GM18870 (cell line): Measurements from ENCODE around the gene MMS19.
"Not testable (repeated sequence)": the region's sequence is repeated elsewhere in the genome, so short reads cannot be mapped to it uniquely, and the experiment has no call there.

ENCODE experiments used
- ATAC-seq: cut with Tn5 transposase; IDR thresholded peaks from one replicate; pipeline ENCODE4 v1.9.1; 2021; ENCODE audit warnings: moderate library complexity; ENCODE audit not compliant: unreplicated experiment

The MMS19 gene

DNA sequence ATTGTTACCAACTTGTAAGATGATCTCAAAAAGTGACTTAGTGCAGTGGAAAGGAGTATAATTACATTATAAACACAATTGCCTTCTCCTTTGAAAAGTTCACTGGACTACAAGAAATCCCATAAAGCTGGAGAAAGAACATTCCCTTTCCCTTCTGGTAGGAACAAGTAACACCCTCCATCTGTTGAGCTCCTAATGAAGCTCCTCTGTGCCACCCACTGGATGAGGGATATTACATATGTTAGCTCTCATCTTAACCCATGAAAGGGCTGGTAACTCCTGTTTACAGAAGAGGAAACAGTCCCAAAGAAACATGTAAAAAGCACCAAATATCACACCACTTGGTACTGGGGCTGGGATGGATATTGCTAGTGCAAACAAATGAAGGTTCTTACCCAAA lies 64.2 kb downstream of the MMS19 start:
- ATAC-seq = no peak

DNA sequence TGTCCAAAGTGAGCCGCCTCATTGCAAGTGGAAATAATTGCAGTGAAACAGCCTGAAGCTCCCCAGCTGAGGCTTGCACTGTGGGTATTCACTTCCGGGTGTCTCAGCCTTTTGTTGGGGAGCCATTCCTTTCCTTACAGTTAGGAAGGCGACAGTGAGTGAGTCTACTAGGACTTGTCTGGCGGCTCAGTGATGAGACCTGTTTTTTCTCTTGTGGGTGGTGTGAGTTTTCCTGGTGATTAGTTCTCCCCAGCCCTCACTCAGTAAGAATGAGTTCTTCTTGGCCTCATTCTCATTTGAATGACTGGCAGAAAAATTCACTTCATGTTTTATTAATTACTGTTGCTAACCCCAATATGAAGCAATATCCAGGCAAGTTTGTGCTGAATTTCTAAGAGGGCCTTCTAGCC lies 69.6 kb downstream of the MMS19 start:
- no peak for ATAC-seq

DNA sequence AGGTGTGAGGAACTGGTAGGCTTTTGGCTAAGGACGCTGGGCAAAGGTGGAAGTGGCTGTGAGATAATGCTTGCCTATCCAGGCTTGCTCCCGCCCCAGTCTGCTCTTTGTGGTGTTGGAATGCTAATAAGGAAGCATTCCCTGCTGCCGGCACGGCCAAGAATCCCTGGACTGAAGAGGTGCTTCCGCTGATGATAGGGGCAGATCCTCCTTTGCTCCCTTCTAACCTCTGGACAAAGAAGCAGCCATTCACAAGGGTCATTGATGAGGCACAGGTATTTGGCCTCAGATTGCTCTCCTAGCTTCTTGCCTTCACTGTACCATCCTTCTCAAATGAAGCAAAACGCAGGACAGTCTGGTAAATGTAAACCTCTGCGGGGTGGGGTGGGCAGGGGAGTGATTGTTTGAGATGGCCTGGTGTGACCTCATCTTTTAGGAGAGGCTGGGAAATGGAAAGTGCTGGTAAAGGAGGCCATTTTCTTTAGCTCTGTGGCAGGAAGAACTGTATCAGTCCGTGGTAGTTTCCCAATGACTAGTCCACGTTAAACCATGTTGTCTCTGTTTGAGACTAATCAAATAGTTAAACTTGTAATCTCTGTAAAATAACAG lies 70.5 kb downstream of the MMS19 start:
- ATAC-seq = no peak

DNA sequence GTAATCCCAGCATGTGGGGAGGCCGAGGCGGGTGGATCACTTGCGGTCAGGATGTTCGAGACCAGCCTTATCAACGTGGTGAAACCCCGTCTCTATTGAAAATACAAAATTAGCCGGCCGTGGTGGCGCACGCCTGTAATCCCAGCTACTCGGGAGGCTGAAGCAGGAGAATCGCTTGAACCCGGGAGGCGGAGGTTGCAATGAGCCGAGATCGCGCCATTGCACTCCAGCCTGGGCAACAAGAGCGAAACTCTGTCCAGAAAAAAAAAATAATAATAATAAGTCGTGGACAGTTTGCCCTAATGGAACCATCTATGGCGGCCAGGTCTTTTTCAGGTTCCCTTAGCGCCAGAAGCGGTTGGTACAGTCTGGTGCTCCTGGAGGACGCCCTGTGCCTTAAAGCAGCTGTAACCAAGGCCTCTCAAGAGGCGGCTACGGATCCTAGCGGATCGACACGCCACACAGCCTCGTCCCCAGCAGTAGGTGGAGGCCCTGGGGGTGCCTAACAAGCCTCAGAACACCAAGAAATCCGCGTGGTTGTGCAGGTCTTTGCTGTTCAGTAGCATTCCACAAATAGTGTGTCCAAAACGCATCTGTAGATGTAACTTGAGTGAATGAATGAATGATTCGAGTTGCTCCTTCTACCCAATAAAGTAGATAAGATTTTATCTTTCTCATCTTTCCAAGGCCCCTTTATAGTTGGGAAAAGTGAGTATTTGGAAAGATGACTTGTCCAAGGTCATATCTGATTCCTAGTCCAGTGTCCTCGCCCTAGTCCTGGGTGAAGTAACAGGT lies 71.2 kb downstream of the MMS19 start:
- ATAC-seq = no peak

DNA sequence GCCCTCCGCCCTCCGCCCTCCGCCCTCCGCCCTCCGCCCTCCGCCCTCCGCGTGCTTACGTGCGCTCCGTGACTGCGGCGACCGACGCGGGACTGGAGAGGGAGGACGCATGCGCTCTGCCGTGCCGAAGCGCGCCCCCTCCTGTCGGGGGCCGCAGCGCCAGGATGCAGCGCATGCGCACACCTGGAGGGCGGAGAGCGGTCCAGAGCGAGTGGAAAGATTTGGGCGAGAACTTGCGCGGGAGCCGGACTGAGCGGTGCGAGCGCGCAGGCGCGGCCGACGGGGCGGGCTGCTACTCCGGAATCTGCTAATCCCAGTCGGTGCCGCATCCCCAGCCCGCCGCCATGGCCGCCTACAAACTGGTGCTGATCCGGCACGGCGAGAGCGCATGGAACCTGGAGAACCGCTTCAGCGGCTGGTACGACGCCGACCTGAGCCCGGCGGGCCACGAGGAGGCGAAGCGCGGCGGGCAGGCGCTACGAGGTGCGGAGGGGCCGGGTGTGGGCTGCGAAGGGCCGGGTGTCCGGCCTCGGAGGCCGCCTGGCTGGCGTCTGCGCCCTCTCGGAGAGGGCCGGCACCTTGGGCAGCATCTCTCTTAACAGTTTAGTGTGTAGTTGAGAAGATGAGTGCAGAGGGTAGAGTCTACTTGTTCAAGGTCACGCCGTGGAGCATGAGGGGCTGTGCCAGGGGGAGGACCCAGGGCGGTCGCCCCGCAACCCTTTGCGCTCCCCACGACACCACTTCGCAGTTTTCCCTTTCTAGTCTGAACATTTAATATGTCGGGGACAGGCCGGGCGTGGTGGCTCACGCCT lies 72.1 kb downstream of the MMS19 start, which contains the start of gene PGAM1:
Gene PGAM1 (plus strand): TSS at position 228 of the 812 bp plus-strand sequence. CDS start 117 bp downstream, at position 345.
- ATAC-seq = peak; percentile 70

DNA sequence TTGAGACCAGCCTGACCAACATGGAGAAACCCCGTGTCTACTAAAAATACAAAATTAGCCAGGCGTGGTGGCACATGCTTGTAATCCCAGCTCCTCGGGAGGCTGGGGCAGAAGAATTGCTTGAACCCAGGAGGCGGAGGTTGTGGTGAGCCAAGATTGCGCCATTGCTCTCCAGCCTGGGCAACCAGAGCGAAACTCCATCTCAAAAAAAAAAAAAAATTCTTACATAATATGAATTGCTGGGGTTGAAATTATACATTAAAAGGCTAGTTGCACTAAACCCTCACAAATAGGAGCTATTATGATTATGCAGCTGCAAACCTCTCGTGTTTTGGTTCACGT lies 74.5 kb downstream of the MMS19 start:
- not testable (repeated sequence) for ATAC-seq

DNA sequence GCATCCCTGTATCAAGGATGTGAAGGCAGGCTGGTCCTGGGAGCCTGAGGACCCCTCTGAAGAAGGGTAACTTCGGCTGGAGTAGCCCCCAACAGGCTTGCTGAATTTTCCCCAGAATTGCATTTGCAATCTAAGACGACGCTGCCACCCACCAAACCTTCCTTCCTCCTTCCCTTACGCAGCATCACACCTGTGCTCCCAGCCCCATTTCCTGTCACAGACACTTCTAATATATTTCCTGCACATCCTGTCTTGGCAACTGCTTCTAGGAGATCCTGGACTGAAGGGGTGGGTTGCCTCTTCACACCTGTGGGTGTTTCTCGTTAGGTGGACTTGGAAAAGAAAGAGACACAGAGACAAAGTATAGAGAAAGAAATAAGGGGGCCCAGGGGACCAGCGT lies 81.7 kb downstream of the MMS19 start:
- no peak for ATAC-seq

DNA sequence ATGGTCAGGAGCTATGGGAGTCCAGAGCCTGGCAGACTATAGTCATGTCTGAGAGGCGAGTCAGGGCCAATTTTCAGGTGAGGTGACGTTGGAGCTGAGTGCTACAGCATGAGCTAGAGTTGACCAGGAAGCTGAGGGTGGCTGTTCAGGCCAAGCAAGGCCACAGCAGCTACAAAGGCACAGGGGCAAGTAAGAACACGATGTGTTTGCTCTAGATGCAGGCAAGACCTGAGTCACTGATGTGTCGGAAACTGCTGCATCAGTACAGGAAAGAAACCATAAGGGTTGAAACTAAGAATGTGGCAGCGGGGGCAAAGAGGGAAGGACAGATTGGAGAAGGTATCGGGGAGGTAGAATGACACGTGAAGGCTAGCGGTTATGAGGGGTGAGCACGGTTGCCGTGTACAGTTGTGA lies 85.3 kb downstream of the MMS19 start:
- ATAC-seq = no peak

DNA sequence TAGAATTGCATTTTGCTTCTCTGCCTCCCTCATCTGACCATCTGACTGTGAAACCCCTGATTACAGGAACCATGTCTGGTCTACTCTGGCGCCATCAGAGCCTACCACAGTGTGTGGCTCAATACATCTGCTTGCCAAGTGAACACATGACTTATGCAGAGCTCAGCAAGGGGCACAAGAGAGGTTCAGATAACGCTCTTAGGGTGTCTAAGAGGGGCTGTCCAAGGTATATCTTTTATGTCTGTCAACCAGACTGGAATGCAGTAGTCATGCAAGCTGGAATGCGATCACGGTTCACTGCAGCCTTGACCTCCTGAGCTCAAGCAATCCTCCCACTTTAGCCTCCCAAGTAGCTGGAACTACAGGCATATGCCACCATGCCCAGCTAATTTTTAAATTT lies 86.8 kb downstream of the MMS19 start:
- ATAC-seq = no peak

DNA sequence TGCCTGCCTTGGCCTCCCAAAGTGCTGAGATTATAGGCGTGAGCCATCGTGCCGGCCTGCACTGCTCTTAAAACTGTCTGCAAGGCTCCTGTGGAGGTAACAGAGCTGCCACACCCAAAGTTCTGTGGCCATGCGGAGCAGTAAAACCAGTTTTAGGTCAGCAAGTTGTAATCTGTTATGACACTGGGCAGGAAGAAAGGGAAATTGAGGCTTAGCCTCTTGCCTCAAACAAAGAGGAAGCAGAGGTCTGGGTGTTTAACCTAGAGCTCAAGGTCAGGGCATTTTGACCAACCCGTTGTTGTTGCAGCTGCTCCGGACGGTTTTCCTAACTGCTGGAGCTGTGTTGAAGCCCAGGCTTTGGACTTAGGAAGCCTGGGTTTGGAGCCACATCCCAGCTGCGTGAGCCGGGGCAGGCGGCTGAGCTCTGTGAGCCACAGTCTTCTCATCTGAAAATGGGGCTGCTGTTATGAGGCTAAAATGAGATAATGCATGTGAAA lies 89.7 kb downstream of the MMS19 start:
- no peak for ATAC-seq
